HCT116 (cell line): ENCODE results near the gene ENDOG.

Experiments
- CBX3 ChIP-seq: IDR thresholded peaks from 2 replicates; pipeline ENCODE4 v1.6.1; 2012; ENCODE audit warnings: low read depth
- CEBPB ChIP-seq: IDR thresholded peaks from 2 replicates; pipeline ENCODE4 v1.6.1; 2012; ENCODE audit warnings: low read depth
- CTCF ChIP-seq, 3 experiments: fragments of 200-600 bp in 1 of 3; sonication (generic) in 1 of 3; IDR thresholded peaks in 2 of 3; conservative IDR thresholded peaks in 1 of 3; 2 replicates each; pipeline ENCODE4 v1.5.1; 2012 to 2017; ENCODE audit warnings: low read depth in 2 of 3, low read length in 2 of 3, antibody characterized with exemption in 1 of 3, borderline replicate concordance in 1 of 3, control low read depth in 1 of 3, mild to moderate bottlenecking in 1 of 3, mixed read lengths in 1 of 3, mixed run types in 1 of 3, moderate library complexity in 1 of 3; ENCODE audit not compliant: insufficient read depth in 1 of 3
- EGR1 ChIP-seq: IDR thresholded peaks from 2 replicates; pipeline ENCODE4 v1.6.1; 2012; ENCODE audit warnings: low read depth
- EZH2 ChIP-seq: fragments of 200-600 bp; sonication (generic); IDR thresholded peaks from 2 replicates; pipeline ENCODE4 v1.6.1; 2017; ENCODE audit warnings: antibody characterized with exemption, mixed run types
- EZH2phosphoT487 ChIP-seq: fragments of 200-600 bp; IDR thresholded peaks from 2 replicates; pipeline ENCODE4 v1.6.1; 2018; ENCODE audit warnings: antibody characterized with exemption, borderline replicate concordance
- POLR2A ChIP-seq: IDR thresholded peaks from 2 replicates; pipeline ENCODE4 v1.7.0; 2011; ENCODE audit warnings: borderline replicate concordance; ENCODE audit not compliant: insufficient read depth, insufficient read length; ENCODE audit errors: extremely low read depth
- POLR2AphosphoS5 ChIP-seq: IDR thresholded peaks from 2 replicates; pipeline ENCODE4 v1.6.1; 2011; ENCODE audit warnings: mild to moderate bottlenecking, low read depth, low read length, moderate library complexity
- REST ChIP-seq: IDR thresholded peaks from 2 replicates; pipeline ENCODE4 v1.6.1; 2012; ENCODE audit warnings: low read depth
- SP1 ChIP-seq: IDR thresholded peaks from 2 replicates; pipeline ENCODE4 v1.6.1; 2012; ENCODE audit warnings: low read depth
- TCF7L2 ChIP-seq: IDR thresholded peaks from 2 replicates; pipeline ENCODE4 v1.7.0; 2011; ENCODE audit warnings: borderline replicate concordance, inconsistent platforms; ENCODE audit not compliant: insufficient read depth, insufficient read length; ENCODE audit errors: extremely low read depth
- ZNF274 ChIP-seq: fragments of 200-500 bp; sonication (Bioruptor generic); IDR thresholded peaks from 2 replicates; pipeline ENCODE4 v1.6.1; 2014; ENCODE audit warnings: mild to moderate bottlenecking, low read depth, low read length, inconsistent platforms

DNA sequence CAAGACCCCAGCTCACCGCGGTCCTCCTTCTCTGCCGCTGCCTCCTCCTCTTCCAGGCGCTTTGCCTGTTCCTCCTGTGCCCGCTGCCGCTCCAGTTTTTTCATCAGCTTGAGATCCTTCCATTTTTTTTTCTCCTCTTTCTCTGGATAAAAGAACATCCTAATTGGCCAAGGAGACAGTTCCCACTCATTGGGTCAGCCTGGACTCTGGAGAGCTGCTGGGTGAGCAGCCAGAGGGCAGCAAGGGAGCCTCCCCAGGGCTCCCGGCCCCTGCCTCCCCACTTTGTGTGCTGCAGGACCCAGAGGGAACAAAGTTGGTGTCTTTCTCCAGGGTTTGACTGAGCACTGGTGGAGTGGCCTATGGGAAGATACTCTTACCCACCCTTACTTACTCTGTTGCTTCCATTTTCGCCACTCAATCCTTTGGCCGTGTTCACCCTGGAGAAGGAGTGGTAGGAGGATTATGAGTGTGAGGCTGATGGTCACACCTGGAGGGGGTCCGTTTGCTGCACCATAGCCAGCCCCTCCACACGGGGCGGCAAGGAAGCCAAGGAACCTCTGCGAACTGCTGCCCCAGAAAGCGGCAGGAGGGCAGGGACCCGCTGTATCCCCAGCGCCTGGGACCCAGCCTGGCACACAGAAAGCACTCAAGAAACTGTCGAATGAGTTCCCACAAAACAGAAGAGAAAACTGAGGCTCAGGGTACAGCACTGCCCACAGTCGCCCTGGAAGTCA, 10.6 kb downstream of the ENDOG start:
- TF ChIP-seq REST (no peak), TCF7L2 (no peak), POLR2AphosphoS5 (no peak), CTCF (IDR thresholded peaks at IDR 0.05 in 2 of 3, conservative IDR thresholded peaks at IDR 0.05 in 1 of 3; ENCODE audit: borderline replicate concordance in 1 of 3, insufficient read depth in 1 of 3, low read depth in 2 of 3, low read length in 2 of 3) (no peak), EGR1 (no peak), ZNF274 (no peak), SP1 (no peak), POLR2A (no peak), CEBPB (no peak), CBX3 (no peak), EZH2 (no peak), EZH2phosphoT487 (no peak)
